OCI-LY1 (cell line): ENCODE results near the gene HS3ST3B1.

ENCODE experiments used
- H2AFZ ChIP-seq: fragments of 200-600 bp; sonication (generic), shearing (Covaris generic); 2 replicates; pipeline ENCODE4 v1.6.0; 2014; ENCODE audit warnings: antibody characterized with exemption, mild to moderate bottlenecking, low read length
- H3F3A ChIP-seq: fragments of 200-600 bp; sonication (generic), shearing (Covaris generic); 2 replicates; pipeline ENCODE4 v1.6.0; 2014; ENCODE audit warnings: mild to moderate bottlenecking, antibody characterized with exemption, low read length, moderate library complexity; ENCODE audit not compliant: insufficient read depth
- H3K27ac ChIP-seq: fragments of 200-600 bp; sonication (generic); 2 replicates; pipeline ENCODE4 v1.5.1; 2014; ENCODE audit warnings: low read length, mixed run types, mild to moderate bottlenecking, low read depth; ENCODE audit not compliant: poor library complexity, severe bottlenecking
- H3K27me3 ChIP-seq: fragments of 200-600 bp; sonication (generic); 2 replicates; pipeline ENCODE4 v1.6.0; 2014; ENCODE audit warnings: antibody characterized with exemption, mild to moderate bottlenecking, low read length, moderate library complexity; ENCODE audit not compliant: insufficient read depth
- H3K36me3 ChIP-seq: fragments of 200-600 bp; sonication (generic); 2 replicates; pipeline ENCODE4 v1.6.1; 2014; ENCODE audit warnings: mild to moderate bottlenecking, antibody characterized with exemption, low read length, moderate library complexity, mixed read lengths; ENCODE audit not compliant: insufficient read depth
- H3K4me1 ChIP-seq: fragments of 200-600 bp; sonication (generic); 2 replicates; pipeline ENCODE4 v1.5.1; 2014; ENCODE audit warnings: mild to moderate bottlenecking, low read length, moderate library complexity; ENCODE audit not compliant: insufficient read depth, severe bottlenecking
- H3K4me2 ChIP-seq: fragments of 200-600 bp; sonication (generic), shearing (Covaris generic); 2 replicates; pipeline ENCODE4 v1.6.1; 2014; ENCODE audit warnings: low read length
- H3K4me3 ChIP-seq: fragments of 200-600 bp; sonication (generic); 2 replicates; pipeline ENCODE4 v1.5.1; 2014; ENCODE audit warnings: low read length, low read depth, mild to moderate bottlenecking, mixed read lengths; ENCODE audit not compliant: poor library complexity, severe bottlenecking
- H3K79me2 ChIP-seq: fragments of 200-600 bp; shearing (Covaris generic); 2 replicates; pipeline ENCODE4 v1.6.1; 2016; ENCODE audit warnings: mixed run types, low read length, mixed read lengths; ENCODE audit not compliant: insufficient read depth
- H3K9ac ChIP-seq: fragments of 200-600 bp; sonication (generic), shearing (Covaris generic); 2 replicates; pipeline ENCODE4 v1.6.1; 2014; ENCODE audit warnings: mild to moderate bottlenecking, low read length, mixed read lengths
- H3K9me2 ChIP-seq: fragments of 200-600 bp; sonication (generic), shearing (Covaris generic); 2 replicates; pipeline ENCODE4 v1.6.1; 2014; ENCODE audit warnings: low read depth, mild to moderate bottlenecking, low read length, mixed read lengths
- H3K9me3 ChIP-seq: fragments of 200-600 bp; shearing (Covaris generic); 2 replicates; pipeline ENCODE4 v1.6.1; 2014; ENCODE audit warnings: low read length, mixed read lengths
- H4K20me1 ChIP-seq: fragments of 200-600 bp; sonication (generic), shearing (Covaris generic); 2 replicates; pipeline ENCODE4 v1.6.0; 2016; ENCODE audit warnings: mild to moderate bottlenecking, low read length; ENCODE audit not compliant: insufficient read depth
- EZH2 ChIP-seq: fragments of 200-600 bp; sonication (generic), shearing (Covaris generic); IDR thresholded peaks from 2 replicates; pipeline ENCODE4 v1.8.0; 2017; ENCODE audit warnings: borderline replicate concordance, mixed run types, mild to moderate bottlenecking, antibody characterized with exemption, low read length, moderate library complexity, mixed read lengths
- TF ChIP-seq, protein P1 (sequence below): fragments of 200-600 bp; sonication (generic), shearing (Covaris generic); IDR thresholded peaks from 2 replicates; pipeline ENCODE4 v1.5.1; 2017; ENCODE audit warnings: mild to moderate bottlenecking, antibody characterized with exemption, low read length, moderate library complexity, mixed read lengths

The HS3ST3B1 gene

DNA sequence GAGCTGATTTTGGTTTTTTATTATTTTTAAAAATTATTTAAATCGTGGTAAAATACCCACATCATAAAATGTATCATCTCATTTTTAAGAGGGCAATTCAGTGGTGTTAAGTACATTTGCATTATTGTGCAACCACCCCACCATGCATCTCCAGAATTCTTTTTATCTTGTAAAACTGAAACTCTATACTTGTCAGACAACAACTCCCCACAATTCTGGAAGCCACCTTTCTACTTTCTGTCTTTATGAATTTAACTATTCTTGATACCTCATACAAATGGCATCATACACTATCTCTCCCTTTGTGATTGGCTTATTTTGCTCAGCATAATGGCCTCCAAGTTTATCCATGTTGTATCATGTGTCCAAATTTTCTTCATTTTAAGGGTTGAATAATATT is 97.9 kb downstream of the HS3ST3B1 start:
- Histone ChIP-seq H3K9me3 (no peaks in the 10 kb centered on the region), H3K4me3 (no peak overlapping the region), H3K27ac (no peak overlapping the region), H3K36me3 (no peaks in the 10 kb centered on the region), H3K27me3 (no peaks in the 10 kb centered on the region), H3K4me2 (no peak overlapping the region), H3K79me2 (no peaks in the 10 kb centered on the region), H2AFZ (no peak overlapping the region), H4K20me1 (no peaks in the 10 kb centered on the region), H3F3A (no peaks in the 10 kb centered on the region), H3K9ac (no peak overlapping the region), H3K9me2 (no peaks in the 10 kb centered on the region), H3K4me1 (no peaks in the 10 kb centered on the region)
- TF ChIP-seq, protein P1, sequence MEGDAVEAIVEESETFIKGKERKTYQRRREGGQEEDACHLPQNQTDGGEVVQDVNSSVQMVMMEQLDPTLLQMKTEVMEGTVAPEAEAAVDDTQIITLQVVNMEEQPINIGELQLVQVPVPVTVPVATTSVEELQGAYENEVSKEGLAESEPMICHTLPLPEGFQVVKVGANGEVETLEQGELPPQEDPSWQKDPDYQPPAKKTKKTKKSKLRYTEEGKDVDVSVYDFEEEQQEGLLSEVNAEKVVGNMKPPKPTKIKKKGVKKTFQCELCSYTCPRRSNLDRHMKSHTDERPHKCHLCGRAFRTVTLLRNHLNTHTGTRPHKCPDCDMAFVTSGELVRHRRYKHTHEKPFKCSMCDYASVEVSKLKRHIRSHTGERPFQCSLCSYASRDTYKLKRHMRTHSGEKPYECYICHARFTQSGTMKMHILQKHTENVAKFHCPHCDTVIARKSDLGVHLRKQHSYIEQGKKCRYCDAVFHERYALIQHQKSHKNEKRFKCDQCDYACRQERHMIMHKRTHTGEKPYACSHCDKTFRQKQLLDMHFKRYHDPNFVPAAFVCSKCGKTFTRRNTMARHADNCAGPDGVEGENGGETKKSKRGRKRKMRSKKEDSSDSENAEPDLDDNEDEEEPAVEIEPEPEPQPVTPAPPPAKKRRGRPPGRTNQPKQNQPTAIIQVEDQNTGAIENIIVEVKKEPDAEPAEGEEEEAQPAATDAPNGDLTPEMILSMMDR = no peak
- TF ChIP-seq EZH2 = no peak
